Keratinocyte (primary cell): ENCODE measurements around the gene ECE1. TPM values are rescaled to one million over a fixed set of nuclear protein-coding genes. Genes with fewer than 3 reads are reported as not detected.

Experiments used
- DNase-seq: peaks from one replicate; pipeline ENCODE4 v3.0.0-alpha.2; 2011; ENCODE audit warnings: low read depth, missing footprints, low spot score
- FAIRE-seq: peaks from 2 replicates; lab custom pipeline; 2011; peaks lifted over from hg19 to GRCh38; lab: Jason Lieb, UNC
- H2AFZ ChIP-seq: 2 replicates; pipeline ENCODE4 v1.6.0; 2012; ENCODE audit warnings: low read length, control low read depth, inconsistent platforms; ENCODE audit not compliant: control insufficient read depth
- H3K27ac ChIP-seq: 2 replicates; pipeline ENCODE4 v1.5.1; 2011; ENCODE audit warnings: low read length; ENCODE audit not compliant: control insufficient read depth, insufficient read depth
- H3K27me3 ChIP-seq: 3 replicates; pipeline ENCODE4 v1.6.0; 2011; ENCODE audit warnings: low read length; ENCODE audit not compliant: control insufficient read depth, insufficient read depth; ENCODE audit errors: extremely low read depth
- H3K36me3 ChIP-seq, 2 experiments: 2 replicates in 1 of 2; 3 replicates in 1 of 2; pipeline ENCODE4 v1.5.1; 2011; ENCODE audit warnings: low read length in 2 of 2, mild to moderate bottlenecking in 1 of 2; ENCODE audit not compliant: control insufficient read depth in 2 of 2, insufficient read depth in 2 of 2; ENCODE audit errors: extremely low read depth in 1 of 2
- H3K4me1 ChIP-seq: 3 replicates; pipeline ENCODE4 v1.5.1; 2011; ENCODE audit warnings: low read length; ENCODE audit not compliant: control insufficient read depth, insufficient read depth; ENCODE audit errors: extremely low read depth
- H3K4me2 ChIP-seq: 3 replicates; pipeline ENCODE4 v1.6.0; 2011; ENCODE audit warnings: low read depth, low read length; ENCODE audit not compliant: control insufficient read depth, insufficient read depth; ENCODE audit errors: extremely low read depth
- H3K4me3 ChIP-seq, 3 experiments: fragments of 200-600 bp in 1 of 3; sonication (generic) in 1 of 3; 2 replicates in 2 of 3; 3 replicates in 1 of 3; pipeline ENCODE4 v1.5.1; 2011 to 2016; ENCODE audit warnings: low read length in 3 of 3, mild to moderate bottlenecking in 3 of 3, control low read depth in 2 of 3, inconsistent platforms in 1 of 3, low read depth in 1 of 3, mixed read lengths in 1 of 3, mixed run types in 1 of 3, moderate library complexity in 1 of 3; ENCODE audit not compliant: control insufficient read depth in 2 of 3, insufficient read depth in 2 of 3; ENCODE audit errors: extremely low read depth in 1 of 3
- H3K79me2 ChIP-seq: 2 replicates; pipeline ENCODE4 v1.6.0; 2012; ENCODE audit warnings: low read length; ENCODE audit not compliant: control insufficient read depth, insufficient read depth
- H3K9ac ChIP-seq: 3 replicates; pipeline ENCODE4 v1.6.0; 2011; ENCODE audit warnings: low read length; ENCODE audit not compliant: control insufficient read depth, insufficient read depth; ENCODE audit errors: extremely low read depth
- H3K9me1 ChIP-seq: 3 replicates; pipeline ENCODE4 v1.6.0; 2011; ENCODE audit warnings: low read length; ENCODE audit not compliant: control insufficient read depth, insufficient read depth; ENCODE audit errors: extremely low read depth
- H3K9me3 ChIP-seq: 2 replicates; pipeline ENCODE4 v1.5.1; 2012; ENCODE audit warnings: low read depth, low read length; ENCODE audit not compliant: control insufficient read depth
- H4K20me1 ChIP-seq: 3 replicates; pipeline ENCODE4 v1.6.0; 2011; ENCODE audit warnings: low read length; ENCODE audit not compliant: control insufficient read depth, insufficient read depth; ENCODE audit errors: extremely low read depth
- CTCF ChIP-seq, 3 experiments: IDR thresholded peaks in 1 of 3; conservative IDR thresholded peaks in 1 of 3; optimal IDR thresholded peaks in 1 of 3; 2 replicates in 2 of 3; 3 replicates in 1 of 3; pipeline versions ENCODE3 to v1.5.1; 2011; ENCODE audit warnings: low read length in 3 of 3, mild to moderate bottlenecking in 3 of 3, moderate library complexity in 2 of 3, control low read depth in 1 of 3, inconsistent platforms in 1 of 3; ENCODE audit not compliant: insufficient read depth in 2 of 3; ENCODE audit errors: extremely low read depth in 1 of 3
- EZH2 ChIP-seq: IDR thresholded peaks from one replicate; pipeline ENCODE4 v1.6.1; 2012; ENCODE audit warnings: inconsistent platforms, mild to moderate bottlenecking, low read length, moderate library complexity
- dilution Hi-C: fragments of 300-500 bp; cut with MboI; formaldehyde crosslinking; loops from one replicate; pipeline ENCODE4 v1.7.0; 2020; ENCODE audit warnings: low sequenced_read_pairs; ENCODE audit not compliant: extremely low pct_ligation_motif_present
- polyA plus RNA-seq, 5 experiments: library from polyadenylated mRNA; depleted of rRNA in 3 of 5; stranded (reverse) in 3 of 5; stranded (forward) in 1 of 5; unstranded in 1 of 5; fragments of >200 nt; gene quantifications; 1 replicate in 1 of 5; 2 replicates in 3 of 5; 3 replicates in 1 of 5; pipeline versions ENCODE4 v1.2.1 to v1.2.3, GENCODE V29; 2011 to 2012; ENCODE audit warnings: missing spikeins in 2 of 5, low read depth in 1 of 5, low replicate concordance in 1 of 5

ECE1 gene
- polyA plus RNA-seq, 1 donor (not counting 4 experiments of a cell fraction or from before 2014, with no cell fraction given), result 59.1 TPM

GRCh38 chr1:21175324-21175669 lies 115.0 kb downstream of the ECE1 start:
- Histone ChIP-seq H3K27ac (peak overlapping the region; percentile 91), H3K9me1 (no peaks in the 10 kb centered on the region), H3K4me1 (peaks cover 13% of the 10 kb centered on the region), H2AFZ (no peak overlapping the region), H3K9ac (peak overlapping the region; percentile 83), H3K36me3 (peaks cover 0 to 3% of the 10 kb centered on the region in 2 experiments), H3K27me3 (no peaks in the 10 kb centered on the region), H3K79me2 (peaks cover 55% of the 10 kb centered on the region), H4K20me1 (peaks cover 8% of the 10 kb centered on the region), H3K9me3 (no peaks in the 10 kb centered on the region), H3K4me2 (peak overlapping the region; percentile 97), H3K4me3 (peak overlapping the region; percentile 66 to 96 (median 81))
- TF ChIP-seq CTCF (optimal IDR thresholded peaks at IDR 0.05 in 1 of 3, IDR thresholded peaks at IDR 0.05 in 1 of 3, conservative IDR thresholded peaks at IDR 0.05 in 1 of 3; ENCODE audit: extremely low read depth in 1 of 3, insufficient read depth in 2 of 3, low read length in 3 of 3) (no peak), EZH2 (no peak)
- no peak for DNase-seq
- peak; percentile 5 for FAIRE-seq
- dilution Hi-C loops, result no loop called here

DNA sequence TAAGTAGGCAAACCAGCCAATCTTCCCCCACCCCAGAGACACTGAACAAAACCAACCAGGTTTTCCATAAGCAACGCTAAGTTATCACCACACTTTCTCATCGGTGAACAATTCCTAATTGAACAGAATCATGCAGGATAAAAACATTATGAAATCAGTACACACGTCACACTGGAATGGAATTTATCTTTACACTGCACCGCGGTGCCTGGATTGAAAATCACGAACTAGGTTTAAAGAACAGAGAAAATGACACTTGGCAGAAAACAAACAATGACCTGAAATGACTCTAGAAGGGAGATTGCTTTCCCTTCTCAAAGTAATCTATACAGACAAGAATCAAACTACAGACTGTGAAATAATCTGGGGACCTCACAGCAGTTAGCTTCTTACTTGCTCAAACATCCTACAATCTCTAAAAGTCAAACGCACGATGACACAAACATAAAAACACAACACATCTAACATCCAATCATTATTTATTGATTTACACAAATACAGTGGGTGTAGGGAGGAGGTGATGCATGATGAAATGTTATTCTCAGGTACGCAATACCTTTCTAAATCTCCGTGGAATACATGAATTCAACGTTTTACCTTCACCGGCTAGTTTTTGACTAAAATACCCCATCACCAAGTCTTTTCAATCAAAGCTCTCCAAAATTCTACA lies 115.5 kb downstream of the ECE1 start:
- dilution Hi-C loops, result no loop called here
- Histone ChIP-seq H3K27me3 (no peaks in the 10 kb centered on the region), H3K4me3 (peak overlapping the region; percentile 66 to 96 (median 81)), H4K20me1 (peaks cover 8% of the 10 kb centered on the region), H3K4me1 (peaks cover 13% of the 10 kb centered on the region), H3K9ac (peak overlapping the region; percentile 83), H3K4me2 (peak overlapping the region; percentile 97), H3K9me1 (no peaks in the 10 kb centered on the region), H2AFZ (no peak overlapping the region), H3K36me3 (peaks cover 0 to 3% of the 10 kb centered on the region in 2 experiments), H3K9me3 (no peaks in the 10 kb centered on the region), H3K79me2 (peaks cover 58% of the 10 kb centered on the region), H3K27ac (peak overlapping the region; percentile 91)
- TF ChIP-seq EZH2, result no peak
- no peak for TF ChIP-seq CTCF (optimal IDR thresholded peaks at IDR 0.05 in 1 of 3, IDR thresholded peaks at IDR 0.05 in 1 of 3, conservative IDR thresholded peaks at IDR 0.05 in 1 of 3; ENCODE audit: extremely low read depth in 1 of 3, insufficient read depth in 2 of 3, low read length in 3 of 3)
- DNase-seq (no peak), FAIRE-seq (peak; percentile 56)
